Glomerular visceral epithelial cell (primary cell): Measurements from ENCODE around the gene PLCB4.

ENCODE experiments used
- DNase-seq: peaks from one replicate; pipeline ENCODE4 v3.0.0-alpha.2; 2016; ENCODE audit errors: extremely low spot score

Gene PLCB4

GRCh38 chr20:9517297-9518162, 448.6 kb downstream of the PLCB4 start:
- DNase-seq = no peak

- DNase-seq = no peak
Measured at GRCh38 chr20:9518576-9519175, 449.8 kb downstream of the PLCB4 start.

GRCh38 chr20:9520086-9520485, 451.2 kb downstream of the PLCB4 start:
- DNase-seq = no peak

GRCh38 chr20:9523636-9524035, 454.7 kb downstream of the PLCB4 start:
- DNase-seq = no peak
